Fibroblast of skin of left biceps (primary cell): ENCODE data around the gene ERC2.

Source experiments
- DNase-seq, 2 experiments: peaks; one replicate each; pipeline ENCODE4 v3.0.0-alpha.2; 2013; ENCODE audit warnings: low read depth in 2 of 2

Gene ERC2

DNA sequence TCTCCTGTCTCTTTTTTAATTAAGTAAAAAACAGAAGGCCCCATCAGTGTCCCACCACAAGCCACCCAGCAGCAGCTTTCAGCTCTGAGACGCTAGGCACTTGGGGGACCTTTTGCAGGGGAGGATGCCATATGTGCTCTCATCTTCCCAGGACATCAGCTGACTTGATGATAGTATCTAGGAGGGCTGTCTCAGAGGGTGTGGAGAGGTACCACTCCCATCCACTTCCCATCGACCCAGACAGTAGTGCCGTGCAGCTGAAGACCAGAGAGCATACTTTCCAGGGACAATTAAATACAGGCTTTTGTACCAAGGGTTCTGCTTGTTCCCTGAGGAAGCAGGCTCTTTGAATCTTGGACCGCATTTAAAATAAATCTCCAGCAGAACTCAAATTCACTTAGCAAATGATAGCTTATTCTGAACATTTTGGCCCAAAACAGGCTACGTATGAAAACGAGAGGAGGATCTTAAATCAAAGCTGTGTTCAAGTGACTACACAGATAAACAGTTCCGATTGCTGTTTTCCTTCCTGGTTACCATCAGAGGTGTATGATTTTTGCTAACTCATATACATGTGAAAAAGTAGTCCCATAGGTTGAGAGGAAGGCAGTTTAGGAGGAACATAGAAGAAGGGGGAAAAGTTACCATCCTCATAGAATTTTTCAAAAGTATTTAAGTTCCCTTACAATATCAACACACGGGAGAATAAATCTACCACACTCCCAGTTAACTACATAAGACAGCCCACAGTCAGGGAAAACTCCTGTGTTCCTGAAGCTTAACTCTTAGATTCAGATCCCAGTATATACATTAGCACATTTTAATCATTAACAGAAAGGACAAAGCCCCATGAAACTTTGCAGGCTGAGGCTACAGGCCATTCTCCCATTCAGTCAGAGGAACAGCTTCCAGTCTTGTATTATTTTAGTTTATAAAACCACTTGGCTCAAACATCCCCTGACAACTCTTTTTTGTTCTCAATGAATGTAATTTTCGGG lies 990.7 kb downstream of the ERC2 start:
- no peak for DNase-seq

DNA sequence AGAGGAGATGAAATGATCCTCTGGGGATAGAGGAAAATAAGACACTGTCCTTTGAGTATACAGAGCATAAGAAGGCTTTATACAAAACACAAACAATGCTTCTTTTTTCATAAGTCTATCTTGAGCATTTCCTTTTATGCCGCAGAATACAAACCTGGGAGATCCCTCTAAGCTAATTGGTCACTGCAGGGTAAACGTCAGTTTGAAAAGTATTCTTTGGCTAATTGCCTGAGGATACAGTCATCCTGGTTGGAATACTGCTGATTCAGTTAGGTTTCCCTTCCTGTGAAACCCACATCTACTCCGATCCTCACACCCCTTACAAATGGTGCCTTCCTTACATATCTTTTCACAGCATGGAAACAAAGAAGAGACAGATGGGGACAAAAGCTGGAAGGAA lies 991.8 kb downstream of the ERC2 start:
- DNase-seq, result peak; percentile 71 to 74

DNA sequence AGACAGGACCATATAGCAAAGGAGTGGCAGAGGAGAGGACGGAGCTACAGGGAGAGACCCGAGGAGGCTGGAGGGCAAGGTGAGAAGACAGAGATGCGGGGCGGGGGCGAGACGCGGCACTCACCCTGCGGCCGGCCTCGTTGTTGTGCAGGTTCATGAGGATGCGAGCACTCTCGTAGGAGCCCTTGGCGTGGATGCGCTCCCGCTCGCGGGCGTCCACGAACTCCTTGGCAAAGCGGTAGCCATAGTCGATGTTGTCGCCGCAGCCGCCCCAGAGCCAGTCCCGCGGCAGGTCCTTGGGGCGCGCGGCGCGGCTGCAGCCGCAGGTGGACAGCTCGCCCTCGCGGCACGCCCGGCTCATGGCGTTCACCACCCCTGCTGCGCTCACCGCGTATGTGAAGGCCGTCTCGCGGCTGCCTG lies 994.0 kb downstream of the ERC2 start:
- no peak for DNase-seq

DNA sequence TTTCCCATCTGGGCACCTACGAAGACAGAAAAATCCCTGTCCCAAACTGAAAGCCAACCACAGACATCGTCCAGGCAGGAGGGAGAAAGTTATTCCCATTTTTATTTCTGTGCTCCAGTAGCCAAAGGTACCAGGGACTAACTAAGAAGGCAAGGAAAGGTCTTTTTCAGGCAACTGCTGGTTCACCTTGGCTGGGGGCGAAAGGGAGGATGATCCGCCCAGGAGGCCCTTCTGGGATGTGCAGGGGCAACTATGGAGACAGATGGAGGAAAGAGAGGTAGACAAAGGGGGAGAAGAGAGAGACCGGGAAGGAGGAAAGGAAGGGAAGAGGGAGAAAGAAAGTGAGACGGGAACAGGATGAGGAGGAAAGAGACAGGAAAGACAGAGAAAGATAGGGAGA lies 994.5 kb downstream of the ERC2 start:
- no peak for DNase-seq

DNA sequence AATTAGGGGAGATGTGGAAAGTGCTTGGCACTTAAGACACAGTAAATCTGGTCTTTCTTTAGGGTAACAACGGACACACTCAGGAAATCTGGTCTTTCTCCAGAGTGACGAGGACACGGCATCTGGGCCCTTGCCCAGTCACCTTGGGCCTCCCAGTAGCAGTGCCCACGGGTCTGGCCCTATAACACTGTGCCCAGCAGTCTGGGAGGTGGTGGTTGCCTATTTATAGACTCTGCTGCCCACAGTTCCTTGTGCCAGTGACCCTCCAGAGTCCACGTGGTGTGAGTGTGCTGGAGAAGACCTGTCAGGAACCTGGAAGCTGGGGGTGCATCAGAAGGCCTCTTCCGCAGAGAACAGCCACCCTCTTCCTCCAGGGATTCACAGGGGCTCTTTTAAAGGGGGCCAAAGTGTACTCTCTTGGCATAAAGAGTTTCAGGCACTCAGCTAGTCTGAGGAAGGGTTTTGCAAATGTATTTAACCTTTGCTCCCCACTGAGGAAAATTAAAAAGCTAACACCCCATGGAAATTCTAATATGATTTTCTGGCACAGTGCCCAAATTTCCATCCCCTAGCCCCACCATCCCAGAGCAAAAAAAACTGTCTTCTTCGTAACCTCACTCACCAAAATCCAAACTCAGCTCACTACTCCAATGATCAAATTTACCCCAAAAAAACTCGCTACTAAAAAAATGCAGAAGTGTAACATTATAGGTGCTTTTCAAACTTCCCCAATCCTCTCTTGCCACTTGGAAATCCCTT lies 996.6 kb downstream of the ERC2 start:
- DNase-seq, result no peak

DNA sequence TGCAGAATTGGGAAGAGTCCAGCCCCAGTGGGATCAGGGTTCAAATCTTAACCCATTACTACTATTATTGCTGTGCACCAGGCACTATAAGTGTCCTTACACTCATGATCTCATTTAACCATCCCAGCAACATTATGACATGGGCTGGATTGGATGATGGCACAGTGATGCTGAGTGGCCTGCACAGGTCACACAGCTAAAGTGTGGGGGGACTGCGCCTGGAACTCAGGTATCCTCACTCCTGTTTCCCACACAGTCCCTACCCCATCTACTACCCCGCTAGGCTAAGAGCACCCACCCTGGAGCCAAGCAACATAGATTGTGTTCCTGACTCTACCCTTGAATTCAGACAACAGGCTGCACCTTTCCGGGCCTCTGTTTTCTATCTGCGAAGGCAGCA lies 997.2 kb downstream of the ERC2 start:
- no peak for DNase-seq

DNA sequence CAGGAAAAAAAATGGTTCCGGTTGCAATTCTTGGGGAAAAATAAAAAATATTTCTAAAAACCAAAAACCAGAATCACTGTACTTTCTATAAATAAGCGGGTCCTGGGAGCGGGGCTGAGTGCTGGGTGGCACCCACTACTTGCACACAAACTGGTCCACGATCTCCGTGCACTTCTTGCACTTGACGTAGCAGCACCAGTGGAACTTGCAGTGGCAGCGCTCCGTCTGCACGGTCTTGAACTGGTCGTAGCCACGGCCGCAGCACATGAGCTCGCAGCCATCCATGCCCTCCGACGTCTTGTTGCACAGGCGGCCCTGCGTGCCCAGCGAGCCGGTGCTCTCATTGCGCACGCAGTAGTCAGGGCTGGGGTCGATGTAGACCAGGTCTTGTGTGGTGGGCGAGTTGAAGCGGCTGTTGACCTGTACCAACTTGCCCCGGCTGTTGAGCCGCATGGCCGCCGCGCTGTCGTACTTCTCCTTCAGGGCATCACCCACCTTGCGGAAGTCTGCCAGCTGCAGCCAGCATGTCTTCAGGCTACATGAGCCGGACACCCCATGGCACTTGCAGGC lies 998.2 kb downstream of the ERC2 start:
- no peak for DNase-seq

DNA sequence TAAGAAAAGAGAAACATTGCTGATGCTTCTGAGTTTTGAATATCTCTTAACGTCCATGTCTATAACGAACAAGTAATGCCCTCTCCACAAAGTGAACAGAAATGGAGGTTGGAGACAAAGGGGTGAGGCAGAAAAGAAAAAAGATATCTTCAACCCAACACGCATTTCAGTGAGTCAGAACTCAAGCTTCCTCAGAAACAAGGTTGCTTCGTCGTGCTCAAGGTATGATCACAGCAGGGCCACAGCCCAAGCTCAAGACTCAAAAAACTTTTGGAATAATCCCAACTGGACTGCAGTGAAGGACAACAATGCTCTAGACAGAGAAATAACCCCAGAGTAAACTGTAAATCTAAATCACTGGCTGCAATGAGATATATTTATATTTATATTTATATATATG lies 1000.0 kb downstream of the ERC2 start:
- no peak for DNase-seq

DNA sequence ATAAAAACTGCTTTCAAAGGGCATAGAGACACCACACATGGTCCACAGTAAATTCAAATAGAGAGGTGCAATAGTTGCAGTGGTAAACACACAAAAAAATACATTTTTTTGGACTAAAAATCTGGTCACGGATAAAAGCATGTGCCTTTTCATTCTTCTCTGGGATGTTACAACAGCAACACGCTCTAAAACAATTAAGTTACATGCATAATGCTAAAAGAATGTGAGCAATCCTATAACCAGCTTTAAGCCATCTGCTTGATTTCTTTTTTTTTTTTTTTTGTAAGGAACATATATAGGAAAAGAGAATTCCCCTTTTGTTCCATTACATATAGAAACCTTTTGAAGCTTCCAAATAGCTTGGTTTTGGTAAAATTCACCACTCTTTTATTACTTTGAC lies 1001.2 kb downstream of the ERC2 start:
- peak; percentile 76 to 80 for DNase-seq

DNA sequence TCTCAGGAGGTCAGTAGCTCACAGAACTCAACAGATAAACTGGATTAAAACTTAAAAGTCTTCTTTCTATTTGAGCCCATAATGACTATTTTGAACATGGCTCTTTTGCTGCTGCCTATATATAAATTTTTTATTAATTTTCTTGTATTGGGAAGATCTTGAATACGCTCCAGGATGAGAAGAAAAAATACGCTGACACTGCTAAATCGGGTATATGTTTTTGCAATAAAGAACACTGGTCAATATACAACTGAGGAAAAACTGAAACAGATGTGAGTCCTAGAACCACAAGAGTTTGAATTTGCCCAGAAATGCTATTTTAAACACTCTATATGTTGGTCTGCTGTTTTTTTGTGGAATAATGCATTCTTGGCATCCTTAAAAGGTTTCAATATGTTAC lies 1001.7 kb downstream of the ERC2 start:
- no peak for DNase-seq

DNA sequence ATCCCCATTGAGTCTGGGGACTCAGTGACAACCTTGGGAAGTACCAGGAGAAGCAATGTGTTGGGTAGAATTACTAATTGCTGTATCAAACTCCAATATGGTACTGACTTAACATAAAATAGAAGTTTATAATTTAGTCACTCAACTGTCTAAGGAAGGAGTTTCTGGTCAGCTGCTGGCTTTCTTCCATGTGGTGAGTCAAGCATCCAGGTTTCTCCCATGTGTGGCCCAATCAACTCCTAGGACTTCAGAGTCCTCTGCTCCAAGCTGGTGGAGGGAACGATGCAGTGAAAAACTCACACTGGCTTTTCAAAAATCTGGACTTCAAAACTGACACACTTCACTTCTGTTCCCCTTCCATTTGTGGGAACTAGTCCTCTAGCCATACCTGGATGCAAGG lies 1006.4 kb downstream of the ERC2 start:
- no peak for DNase-seq

DNA sequence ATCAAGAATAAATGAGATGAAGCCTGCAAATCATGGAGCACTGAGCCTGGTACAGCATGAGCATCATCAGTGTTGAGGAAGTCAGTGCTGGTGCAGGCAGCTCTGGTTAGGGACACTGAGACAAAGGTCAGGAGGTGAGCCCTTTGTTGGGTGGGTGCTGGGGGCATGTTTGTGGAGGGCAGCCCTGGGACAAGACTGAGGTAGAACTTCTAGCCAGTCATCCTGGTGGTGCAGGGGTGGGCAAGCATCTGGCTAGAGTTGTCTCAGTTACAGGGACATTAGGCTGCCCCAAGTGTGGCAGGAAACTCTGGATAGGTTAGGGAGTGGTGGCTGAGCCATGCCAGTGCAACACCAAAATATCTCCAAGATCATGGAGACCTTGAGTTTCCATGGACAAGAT lies 1008.4 kb downstream of the ERC2 start:
- DNase-seq, result no peak
